Tibial nerve (tissue), 3 donors: ENCODE measurements around the gene RNU1-2.
"Not testable (repeated sequence)": the region's sequence is repeated elsewhere in the genome, so short reads cannot be mapped to it uniquely, and the experiment has no call there.

Experiments used
- CTCF ChIP-seq, 5 experiments: fragments of 200-600 bp in 3 of 5; fragments of 450-650 bp in 2 of 5; sonication (generic) in 3 of 5; IDR thresholded peaks; one replicate each; pipeline ENCODE4 v1.5.1; 2016 to 2019; ENCODE audit warnings: antibody characterized with exemption in 5 of 5, mild to moderate bottlenecking in 3 of 5, moderate library complexity in 2 of 5
- POLR2A ChIP-seq, 2 donors: fragments of 450-650 bp; IDR thresholded peaks; one replicate each; pipeline ENCODE4 v1.6.1; 2017; ENCODE audit warnings: antibody characterized with exemption in 2 of 2, mild to moderate bottlenecking in 2 of 2, moderate library complexity in 2 of 2

- TF ChIP-seq POLR2A, CTCF (IDR thresholded peaks at IDR 0.05): not testable (repeated sequence)
Observed at GRCh38 chr1:16897653-16898052, 1.9 kb downstream of the RNU1-2 start.
